ENCODE measurements around the gene NME5.

The NME5 gene

DNA sequence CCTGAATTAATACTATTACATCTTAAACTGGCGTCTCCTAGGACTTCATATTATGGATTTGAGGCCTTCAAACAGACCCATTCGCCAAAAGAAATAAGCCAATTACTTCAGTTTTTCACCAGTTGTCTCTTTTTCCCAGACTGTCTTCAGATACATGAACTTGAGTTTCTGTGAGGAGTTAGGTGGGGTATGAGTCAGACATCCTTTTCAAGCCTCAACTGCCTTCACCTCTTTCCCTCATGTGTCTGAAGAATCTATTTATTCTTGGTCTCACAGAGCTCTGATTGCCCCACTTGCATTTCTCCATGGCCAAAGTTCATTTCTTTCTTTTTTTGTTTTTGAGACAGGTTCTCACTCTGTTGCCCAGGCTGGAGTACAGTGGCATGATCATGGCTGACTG, 42.9 kb downstream of the NME5 start:
- no peak overlapping the region for H3K9ac ChIP-seq

GRCh38 chr5:138095100-138095907, 43.9 kb downstream of the NME5 start:
- TF ChIP-seq, protein P1, sequence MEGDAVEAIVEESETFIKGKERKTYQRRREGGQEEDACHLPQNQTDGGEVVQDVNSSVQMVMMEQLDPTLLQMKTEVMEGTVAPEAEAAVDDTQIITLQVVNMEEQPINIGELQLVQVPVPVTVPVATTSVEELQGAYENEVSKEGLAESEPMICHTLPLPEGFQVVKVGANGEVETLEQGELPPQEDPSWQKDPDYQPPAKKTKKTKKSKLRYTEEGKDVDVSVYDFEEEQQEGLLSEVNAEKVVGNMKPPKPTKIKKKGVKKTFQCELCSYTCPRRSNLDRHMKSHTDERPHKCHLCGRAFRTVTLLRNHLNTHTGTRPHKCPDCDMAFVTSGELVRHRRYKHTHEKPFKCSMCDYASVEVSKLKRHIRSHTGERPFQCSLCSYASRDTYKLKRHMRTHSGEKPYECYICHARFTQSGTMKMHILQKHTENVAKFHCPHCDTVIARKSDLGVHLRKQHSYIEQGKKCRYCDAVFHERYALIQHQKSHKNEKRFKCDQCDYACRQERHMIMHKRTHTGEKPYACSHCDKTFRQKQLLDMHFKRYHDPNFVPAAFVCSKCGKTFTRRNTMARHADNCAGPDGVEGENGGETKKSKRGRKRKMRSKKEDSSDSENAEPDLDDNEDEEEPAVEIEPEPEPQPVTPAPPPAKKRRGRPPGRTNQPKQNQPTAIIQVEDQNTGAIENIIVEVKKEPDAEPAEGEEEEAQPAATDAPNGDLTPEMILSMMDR (conservative IDR thresholded peaks at IDR 0.05; ENCODE audit: low read depth, low read length), result no peak
- Histone ChIP-seq H3K79me2 (ENCODE audit: insufficient read depth, low read depth) (no peaks in the 10 kb centered on the region), H3K36me3 (ENCODE audit: insufficient read depth) (no peaks in the 10 kb centered on the region), H3K4me3 (IDR thresholded peaks at IDR 0.05; ENCODE audit: insufficient read depth, low read depth, low read length) (no peak overlapping the region), H3K4me1 (ENCODE audit: low read depth, poor library complexity, severe bottlenecking) (no peaks in the 10 kb centered on the region), H2AFZ (ENCODE audit: low read depth) (no peak overlapping the region), H4K20me1 (ENCODE audit: insufficient read depth) (no peaks in the 10 kb centered on the region), H3K4me2 (no peak overlapping the region), H3K27ac (no peak overlapping the region), H3K27me3 (ENCODE audit: insufficient read depth, low read depth) (no peaks in the 10 kb centered on the region), H3K9ac (no peak overlapping the region)

More for the DNA sequence above, 42.9 kb downstream of the NME5 start:
- H4K20me1 ChIP-seq (ENCODE audit: insufficient read depth), result no peaks in the 10 kb centered on the region
- H3K36me3 ChIP-seq (ENCODE audit: insufficient read depth), result no peaks in the 10 kb centered on the region
- H3K4me1 ChIP-seq (ENCODE audit: low read depth, poor library complexity, severe bottlenecking), result no peaks in the 10 kb centered on the region
- TF ChIP-seq, protein P1 (conservative IDR thresholded peaks at IDR 0.05; ENCODE audit: low read depth, low read length), result no peak
- H2AFZ ChIP-seq (ENCODE audit: low read depth), result no peak overlapping the region
- H3K27me3 ChIP-seq (ENCODE audit: insufficient read depth, low read depth), result no peaks in the 10 kb centered on the region
- no peak overlapping the region for H3K27ac ChIP-seq
- no peaks in the 10 kb centered on the region for H3K79me2 ChIP-seq (ENCODE audit: insufficient read depth, low read depth)
- no peak overlapping the region for H3K4me3 ChIP-seq (IDR thresholded peaks at IDR 0.05; ENCODE audit: insufficient read depth, low read depth, low read length)
- H3K4me2 ChIP-seq, result no peak overlapping the region

GRCh38 chr5:138093036-138093435, 46.2 kb downstream of the NME5 start:
- Histone ChIP-seq H3K4me1 (ENCODE audit: low read depth, poor library complexity, severe bottlenecking) (no peaks in the 10 kb centered on the region), H3K9ac (no peak overlapping the region), H4K20me1 (ENCODE audit: insufficient read depth) (no peaks in the 10 kb centered on the region), H3K36me3 (ENCODE audit: insufficient read depth) (no peaks in the 10 kb centered on the region), H3K27ac (no peak overlapping the region), H2AFZ (ENCODE audit: low read depth) (no peak overlapping the region), H3K4me2 (no peak overlapping the region), H3K27me3 (ENCODE audit: insufficient read depth, low read depth) (no peaks in the 10 kb centered on the region), H3K4me3 (IDR thresholded peaks at IDR 0.05; ENCODE audit: insufficient read depth, low read depth, low read length) (no peak overlapping the region), H3K79me2 (ENCODE audit: insufficient read depth, low read depth) (no peaks in the 10 kb centered on the region)
- TF ChIP-seq, protein P1 (conservative IDR thresholded peaks at IDR 0.05; ENCODE audit: low read depth, low read length), result no peak

DNA sequence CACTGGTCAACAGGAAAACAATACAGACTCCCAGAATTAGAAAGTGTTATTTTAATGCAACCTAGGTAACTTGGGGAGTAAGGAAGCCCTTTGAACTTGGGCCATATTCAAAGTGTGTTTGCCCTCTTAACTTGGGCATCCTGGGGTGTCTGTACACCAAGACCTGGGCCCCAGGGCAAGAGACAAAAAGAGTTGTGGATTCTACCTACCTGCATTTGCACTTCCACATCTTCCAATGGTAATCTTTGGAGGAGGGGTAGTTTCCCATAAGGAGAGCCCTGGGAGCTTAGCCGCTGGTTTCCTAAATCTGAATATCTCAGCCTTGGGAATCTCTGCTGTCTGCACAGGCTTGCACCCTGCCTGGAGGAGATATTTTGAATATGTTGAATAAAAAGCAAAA, 46.9 kb downstream of the NME5 start:
- no peak overlapping the region for H2AFZ ChIP-seq (ENCODE audit: low read depth)
- TF ChIP-seq, protein P1 (conservative IDR thresholded peaks at IDR 0.05; ENCODE audit: low read depth, low read length), result no peak
- H3K36me3 ChIP-seq (ENCODE audit: insufficient read depth), result no peaks in the 10 kb centered on the region
- no peaks in the 10 kb centered on the region for H3K4me1 ChIP-seq (ENCODE audit: low read depth, poor library complexity, severe bottlenecking)
- H4K20me1 ChIP-seq (ENCODE audit: insufficient read depth), result no peaks in the 10 kb centered on the region
- H3K4me2 ChIP-seq, result no peak overlapping the region
- H3K27me3 ChIP-seq (ENCODE audit: insufficient read depth, low read depth), result no peaks in the 10 kb centered on the region
- H3K4me3 ChIP-seq (IDR thresholded peaks at IDR 0.05; ENCODE audit: insufficient read depth, low read depth, low read length), result no peak overlapping the region
- no peaks in the 10 kb centered on the region for H3K79me2 ChIP-seq (ENCODE audit: insufficient read depth, low read depth)
- no peak overlapping the region for H3K9ac ChIP-seq
- H3K27ac ChIP-seq, result no peak overlapping the region

All from KMS-11 (cell line).